ENCODE data around the gene G3BP2. TPM values are rescaled to one million over a fixed set of nuclear protein-coding genes. Genes with fewer than 3 reads are reported as not detected.
"Not testable (repeated sequence)": the region's sequence is repeated elsewhere in the genome, so short reads cannot be mapped to it uniquely, and the experiment has no call there.

The G3BP2 gene
- total and polyA plus RNA-seq, 2 experiments from 2014 or later = 86.0 to 176 TPM

DNA sequence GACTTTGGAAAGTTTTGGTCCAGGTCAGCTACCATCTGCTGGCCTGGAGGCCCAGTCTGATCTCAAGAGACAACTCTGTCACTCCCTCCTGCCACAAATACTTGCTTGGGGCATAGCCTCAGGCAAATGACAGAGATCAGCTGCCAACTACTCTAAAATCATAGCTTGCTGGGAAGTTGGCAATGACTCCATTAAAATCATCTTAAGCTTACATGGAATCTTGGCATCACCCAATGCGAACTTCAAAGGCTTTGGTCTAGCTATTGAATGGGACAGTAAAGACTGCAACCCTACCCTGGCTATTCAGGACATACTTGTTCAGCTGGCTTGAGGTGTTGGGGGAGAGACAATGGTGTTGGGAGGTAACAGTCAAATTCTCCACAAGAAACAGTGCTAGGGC lies 44.2 kb upstream of the G3BP2 start:
- H3K79me2 ChIP-seq = peaks cover 32% of the 10 kb centered on the region
- DNase-seq (ENCODE audit: low spot score) = no peak
- TF ChIP-seq EZH2phosphoT487 (IDR thresholded peaks at IDR 0.05; ENCODE audit: low read depth, severe bottlenecking, unreplicated experiment) (no peak), EZH2 (IDR thresholded peaks at IDR 0.05; ENCODE audit: borderline replicate concordance) (no peak)
- TF ChIP-seq, protein P1, sequence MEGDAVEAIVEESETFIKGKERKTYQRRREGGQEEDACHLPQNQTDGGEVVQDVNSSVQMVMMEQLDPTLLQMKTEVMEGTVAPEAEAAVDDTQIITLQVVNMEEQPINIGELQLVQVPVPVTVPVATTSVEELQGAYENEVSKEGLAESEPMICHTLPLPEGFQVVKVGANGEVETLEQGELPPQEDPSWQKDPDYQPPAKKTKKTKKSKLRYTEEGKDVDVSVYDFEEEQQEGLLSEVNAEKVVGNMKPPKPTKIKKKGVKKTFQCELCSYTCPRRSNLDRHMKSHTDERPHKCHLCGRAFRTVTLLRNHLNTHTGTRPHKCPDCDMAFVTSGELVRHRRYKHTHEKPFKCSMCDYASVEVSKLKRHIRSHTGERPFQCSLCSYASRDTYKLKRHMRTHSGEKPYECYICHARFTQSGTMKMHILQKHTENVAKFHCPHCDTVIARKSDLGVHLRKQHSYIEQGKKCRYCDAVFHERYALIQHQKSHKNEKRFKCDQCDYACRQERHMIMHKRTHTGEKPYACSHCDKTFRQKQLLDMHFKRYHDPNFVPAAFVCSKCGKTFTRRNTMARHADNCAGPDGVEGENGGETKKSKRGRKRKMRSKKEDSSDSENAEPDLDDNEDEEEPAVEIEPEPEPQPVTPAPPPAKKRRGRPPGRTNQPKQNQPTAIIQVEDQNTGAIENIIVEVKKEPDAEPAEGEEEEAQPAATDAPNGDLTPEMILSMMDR (IDR thresholded peaks at IDR 0.05; ENCODE audit: poor library complexity) = no peak

DNA sequence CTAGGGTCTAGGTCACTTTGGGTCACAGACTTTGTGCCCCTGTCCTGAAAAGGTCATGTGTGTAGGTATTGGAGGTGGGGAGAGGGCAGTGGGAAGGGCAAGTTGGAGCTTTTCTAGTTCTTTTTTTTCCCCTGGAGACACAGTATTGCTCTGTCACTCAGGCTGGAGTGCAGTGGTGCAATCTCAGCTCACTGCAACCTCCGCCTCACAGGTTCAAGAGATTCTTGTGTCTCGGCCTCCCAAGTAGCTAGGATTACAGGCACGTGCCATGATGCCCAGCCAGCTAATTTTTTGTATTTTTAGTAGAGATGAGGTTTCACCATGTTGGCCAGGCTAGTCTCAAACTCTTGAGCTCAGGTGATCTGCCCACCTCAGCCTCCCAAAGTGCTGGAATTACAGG lies 42.8 kb upstream of the G3BP2 start:
- not testable (repeated sequence) for H2AFZ ChIP-seq; H3K9me2 ChIP-seq (replicated peaks; ENCODE audit: insufficient read depth); H3K27ac ChIP-seq; H3K4me3 ChIP-seq; DNase-seq (ENCODE audit: low spot score); H4K20me1 ChIP-seq (ENCODE audit: insufficient read depth, poor library complexity, severe bottlenecking); H3K9me3 ChIP-seq (ENCODE audit: low read depth); H3K27me3 ChIP-seq; H3K36me3 ChIP-seq (replicated peaks; ENCODE audit: insufficient read depth, low read depth); H3K4me2 ChIP-seq
- 92% methylated on average over 3 of the region's 3 CpGs for WGBS (ENCODE audit: low lambda C conversion rate, missing lambda C conversion rate)
- Histone ChIP-seq H3K79me2 (peaks cover 25% of the 10 kb centered on the region), H3K4me1 (ENCODE audit: insufficient read depth) (peaks cover 13% of the 10 kb centered on the region)

More for the DNA sequence above, 44.2 kb upstream of the G3BP2 start:
- peaks cover 16% of the 10 kb centered on the region for H3K4me1 ChIP-seq (ENCODE audit: insufficient read depth)
- H3K4me3 ChIP-seq = no peak overlapping the region
- no peak overlapping the region for H2AFZ ChIP-seq
- H3K27me3 ChIP-seq = no peaks in the 10 kb centered on the region
- no peaks in the 10 kb centered on the region for H3K9me3 ChIP-seq (ENCODE audit: low read depth)
- WGBS (ENCODE audit: low lambda C conversion rate, missing lambda C conversion rate) = 92% methylated on average over 1 of the region's 1 CpG
- no peak overlapping the region for H3K27ac ChIP-seq
- no peaks in the 10 kb centered on the region for H3K9me2 ChIP-seq (replicated peaks; ENCODE audit: insufficient read depth)
- H3K4me2 ChIP-seq = no peak overlapping the region
- no peaks in the 10 kb centered on the region for H3K36me3 ChIP-seq (replicated peaks; ENCODE audit: insufficient read depth, low read depth)
- H4K20me1 ChIP-seq (ENCODE audit: insufficient read depth, poor library complexity, severe bottlenecking) = no peaks in the 10 kb centered on the region

DNA sequence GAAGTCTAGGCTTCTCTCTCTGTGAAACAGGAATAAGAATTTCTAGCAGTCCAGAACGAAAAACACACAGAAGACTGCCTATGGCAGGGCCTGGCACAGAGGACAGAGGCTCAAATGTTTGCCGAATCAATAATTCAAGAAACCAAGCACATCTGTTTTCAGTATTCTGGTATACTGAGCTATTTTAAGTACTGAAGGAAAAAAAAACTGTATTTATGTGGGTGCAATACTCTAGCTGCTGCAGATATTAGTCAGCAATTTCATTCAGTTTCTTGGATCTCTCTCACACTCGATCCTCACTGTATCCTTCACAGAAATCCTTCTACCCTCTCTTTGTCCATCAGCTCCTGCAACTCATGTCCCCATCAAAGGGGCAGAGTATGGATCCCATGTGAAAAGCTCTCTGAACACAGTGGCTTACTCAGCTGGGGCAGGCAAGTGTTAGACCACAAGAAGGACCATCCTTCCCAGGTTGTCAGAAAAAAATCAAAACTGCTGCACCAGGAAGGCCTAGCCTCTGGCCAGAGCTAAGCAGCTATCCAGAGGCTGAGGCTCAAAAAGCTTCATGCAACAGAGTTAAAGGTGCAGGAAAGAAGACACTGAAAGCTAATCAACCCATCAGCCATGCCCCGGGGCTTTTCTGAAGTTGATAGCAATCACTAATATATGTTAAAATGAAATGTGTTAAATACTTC lies 42.0 kb upstream of the G3BP2 start:
- no peak overlapping the region for H3K4me3 ChIP-seq
- no peaks in the 10 kb centered on the region for H3K36me3 ChIP-seq (replicated peaks; ENCODE audit: insufficient read depth, low read depth)
- H3K27me3 ChIP-seq = no peaks in the 10 kb centered on the region
- 73% methylated on average over 4 of the region's 4 CpGs for WGBS (ENCODE audit: low lambda C conversion rate, missing lambda C conversion rate)
- peaks cover 13% of the 10 kb centered on the region for H3K4me1 ChIP-seq (ENCODE audit: insufficient read depth)
- H3K79me2 ChIP-seq = peaks cover 18% of the 10 kb centered on the region
- no peak for DNase-seq (ENCODE audit: low spot score)
- no peaks in the 10 kb centered on the region for H3K9me3 ChIP-seq (ENCODE audit: low read depth)
- H4K20me1 ChIP-seq (ENCODE audit: insufficient read depth, poor library complexity, severe bottlenecking) = no peaks in the 10 kb centered on the region
- no peak overlapping the region for H2AFZ ChIP-seq
- peak overlapping the region; percentile 27 for H3K4me2 ChIP-seq
- no peak for TF ChIP-seq EZH2phosphoT487 (IDR thresholded peaks at IDR 0.05; ENCODE audit: low read depth, severe bottlenecking, unreplicated experiment)
- H3K27ac ChIP-seq = peak overlapping the region; percentile 44
- no peaks in the 10 kb centered on the region for H3K9me2 ChIP-seq (replicated peaks; ENCODE audit: insufficient read depth)

DNA sequence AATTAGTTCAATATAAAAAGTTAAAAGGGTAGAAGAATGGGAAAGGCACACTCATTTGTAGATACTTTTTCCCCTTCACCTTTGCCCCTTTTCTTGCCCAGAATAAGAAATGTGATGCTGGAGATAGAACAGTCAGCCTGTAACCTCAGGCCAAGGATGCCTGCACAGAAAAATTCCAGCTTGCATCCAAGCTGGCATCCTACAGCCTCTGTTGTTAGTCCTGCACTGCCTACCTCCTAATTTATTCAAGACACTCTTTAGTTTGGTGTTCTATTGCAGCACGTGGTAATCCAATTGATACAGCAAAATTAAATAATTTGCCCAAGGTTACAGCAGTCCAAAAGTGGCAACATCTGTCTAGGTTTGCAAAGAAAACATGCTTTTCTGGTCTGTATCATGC lies 41.5 kb upstream of the G3BP2 start:
- H3K27me3 ChIP-seq = no peaks in the 10 kb centered on the region
- H4K20me1 ChIP-seq (ENCODE audit: insufficient read depth, poor library complexity, severe bottlenecking) = no peaks in the 10 kb centered on the region
- no peaks in the 10 kb centered on the region for H3K9me2 ChIP-seq (replicated peaks; ENCODE audit: insufficient read depth)
- peak overlapping the region; percentile 44 for H3K27ac ChIP-seq
- H3K4me1 ChIP-seq (ENCODE audit: insufficient read depth) = peaks cover 13% of the 10 kb centered on the region
- peak overlapping the region; percentile 27 for H3K4me2 ChIP-seq
- TF ChIP-seq EZH2phosphoT487 (IDR thresholded peaks at IDR 0.05; ENCODE audit: low read depth, severe bottlenecking, unreplicated experiment) = no peak
- TF ChIP-seq, protein P1 (IDR thresholded peaks at IDR 0.05; ENCODE audit: poor library complexity) = no peak
- TF ChIP-seq EZH2 (IDR thresholded peaks at IDR 0.05; ENCODE audit: borderline replicate concordance) = no peak
- H3K79me2 ChIP-seq = peaks cover 18% of the 10 kb centered on the region
- no peaks in the 10 kb centered on the region for H3K9me3 ChIP-seq (ENCODE audit: low read depth)
- H3K36me3 ChIP-seq (replicated peaks; ENCODE audit: insufficient read depth, low read depth) = no peaks in the 10 kb centered on the region
- no peak overlapping the region for H2AFZ ChIP-seq
- DNase-seq (ENCODE audit: low spot score) = no peak
- H3K4me3 ChIP-seq = no peak overlapping the region
- 73% methylated on average over 1 of the region's 1 CpG for WGBS (ENCODE audit: low lambda C conversion rate, missing lambda C conversion rate)
